H1 (cell line): ENCODE measurements around the gene DGKZ. TPM values are rescaled to one million over a fixed set of nuclear protein-coding genes. Genes with fewer than 3 reads are reported as not detected.

Experiments used
- CTCF ChIA-PET: fragments of 300-600 bp; sonication (Branson Sonifier 250); formaldehyde crosslinking; loops from one replicate; lab custom pipeline; 2021; ENCODE audit not compliant: partially characterized antibody; lab: Charles Lee
- POLR2A ChIA-PET: fragments of 300-600 bp; sonication (Branson Sonifier 250); formaldehyde crosslinking; loops from one replicate; lab custom pipeline; 2021; ENCODE audit warnings: inconsistent platforms; ENCODE audit not compliant: partially characterized antibody; lab: Charles Lee
- DNase-seq, 2 experiments: peaks; one replicate each; pipeline versions ENCODE4 v3.0.0 to v3.0.0-alpha.2; 2010 to 2022; ENCODE audit warnings: low spot score in 2 of 2, low read depth in 1 of 2, mixed read lengths in 1 of 2
- FAIRE-seq: peaks from 2 replicates; lab custom pipeline; 2011; peaks lifted over from hg19 to GRCh38; lab: Jason Lieb, UNC
- H2AFZ ChIP-seq: 2 replicates; pipeline ENCODE4 v1.8.1; 2012; ENCODE audit warnings: low read length, inconsistent platforms
- H2AK5ac ChIP-seq: 2 replicates; pipeline ENCODE4 v1.6.1; 2013; ENCODE audit warnings: low read depth, low read length
- H2BK120ac ChIP-seq: replicated peaks from 2 replicates; pipeline ENCODE3; 2013; ENCODE audit warnings: low read depth, low read length, inconsistent platforms
- H2BK12ac ChIP-seq: 2 replicates; pipeline ENCODE4 v1.6.1; 2013; ENCODE audit warnings: low read depth, low read length
- H2BK15ac ChIP-seq: 2 replicates; pipeline ENCODE4 v1.6.1; 2013; ENCODE audit warnings: low read length
- H2BK20ac ChIP-seq: 2 replicates; pipeline ENCODE4 v1.6.1; 2013; ENCODE audit warnings: low read length
- H2BK5ac ChIP-seq: 2 replicates; pipeline ENCODE4 v1.6.1; 2013; ENCODE audit warnings: low read depth, low read length
- H3K14ac ChIP-seq: 2 replicates; pipeline ENCODE4 v1.6.1; 2013; ENCODE audit warnings: inconsistent platforms; ENCODE audit not compliant: insufficient read length
- H3K18ac ChIP-seq: 2 replicates; pipeline ENCODE4 v1.6.1; 2013; ENCODE audit warnings: low read length; ENCODE audit errors: extremely low read depth
- H3K23ac ChIP-seq: 2 replicates; pipeline ENCODE4 v1.6.1; 2013; ENCODE audit warnings: inconsistent platforms; ENCODE audit not compliant: insufficient read length
- H3K23me2 ChIP-seq: 2 replicates; pipeline ENCODE4 v1.6.1; 2013; ENCODE audit warnings: low read depth, low read length
- H3K27ac ChIP-seq: 2 replicates; pipeline ENCODE4 v1.6.1; 2011; ENCODE audit warnings: low read depth, low read length, inconsistent platforms
- H3K27me3 ChIP-seq, 4 experiments: replicated peaks in 1 of 4; 1 replicate in 1 of 4; 2 replicates in 3 of 4; pipeline versions ENCODE4 v1.6.1 to v1.8.1; 2011 to 2013; ENCODE audit warnings: low read length in 3 of 4, mild to moderate bottlenecking in 3 of 4, inconsistent platforms in 2 of 4, mixed read lengths in 2 of 4, moderate library complexity in 1 of 4; ENCODE audit not compliant: control insufficient read depth in 3 of 4, insufficient read depth in 3 of 4; ENCODE audit errors: extremely low read depth in 1 of 4
- H3K36me3 ChIP-seq, 4 experiments: 2 replicates each; pipeline versions ENCODE4 v1.6.1 to v1.8.1; 2011 to 2013; ENCODE audit warnings: mild to moderate bottlenecking in 4 of 4, low read length in 3 of 4, moderate library complexity in 2 of 4, control low read depth in 1 of 4, inconsistent platforms in 1 of 4; ENCODE audit not compliant: insufficient read depth in 4 of 4, control insufficient read depth in 2 of 4
- H3K4ac ChIP-seq: replicated peaks from 2 replicates; pipeline ENCODE3; 2013; ENCODE audit warnings: low read length, low read depth, mixed read lengths, inconsistent platforms; ENCODE audit not compliant: insufficient read length
- H3K4me1 ChIP-seq, 4 experiments: replicated peaks in 1 of 4; 1 replicate in 1 of 4; 2 replicates in 3 of 4; pipeline versions ENCODE4 v1.6.1 to v1.8.1; 2011 to 2013; ENCODE audit warnings: low read length in 3 of 4, inconsistent platforms in 2 of 4, mixed read lengths in 1 of 4; ENCODE audit not compliant: insufficient read depth in 4 of 4, control insufficient read depth in 3 of 4
- H3K4me2 ChIP-seq, 2 experiments: 2 replicates each; pipeline versions ENCODE4 v1.6.1 to v1.8.1; 2011 to 2013; ENCODE audit warnings: low read depth in 2 of 2, low read length in 2 of 2, control low read depth in 1 of 2, inconsistent platforms in 1 of 2, mild to moderate bottlenecking in 1 of 2; ENCODE audit not compliant: insufficient read depth in 1 of 2
- H3K4me3 ChIP-seq, 4 experiments: fragments of 200-600, 300-600 bp in 1 of 4; sonication (generic), shearing (Covaris generic), sonication (Bioruptor Twin) in 1 of 4; 2 replicates each; pipeline versions ENCODE4 v1.5.1 to v1.8.1; 2011 to 2016; ENCODE audit warnings: low read length in 4 of 4, low read depth in 3 of 4, control low read depth in 2 of 4, inconsistent platforms in 2 of 4, mild to moderate bottlenecking in 2 of 4, mixed read lengths in 1 of 4, moderate library complexity in 1 of 4; ENCODE audit not compliant: insufficient read depth in 2 of 4; ENCODE audit errors: extremely low read depth in 1 of 4
- H3K56ac ChIP-seq: replicated peaks from 2 replicates; pipeline ENCODE3; 2013; ENCODE audit warnings: low read depth, mild to moderate bottlenecking, mixed read lengths, low read length, inconsistent platforms; ENCODE audit not compliant: insufficient read length
- H3K79me1 ChIP-seq: 2 replicates; pipeline ENCODE4 v1.6.1; 2013; ENCODE audit warnings: low read depth, low read length, control low read depth
- H3K79me2 ChIP-seq, 2 experiments: 2 replicates each; pipeline versions ENCODE4 v1.6.1 to v1.8.1; 2012 to 2013; ENCODE audit warnings: low read length in 2 of 2, mild to moderate bottlenecking in 2 of 2, inconsistent platforms in 1 of 2; ENCODE audit not compliant: insufficient read depth in 2 of 2, control insufficient read depth in 1 of 2
- H3K9ac ChIP-seq, 4 experiments: replicated peaks in 1 of 4; 1 replicate in 1 of 4; 2 replicates in 3 of 4; pipeline versions ENCODE4 v1.6.1 to v1.8.1; 2011 to 2013; ENCODE audit warnings: low read depth in 3 of 4, low read length in 3 of 4, control low read depth in 2 of 4, mild to moderate bottlenecking in 2 of 4, moderate library complexity in 2 of 4, inconsistent platforms in 1 of 4; ENCODE audit errors: extremely low read depth in 1 of 4
- H3K9me3 ChIP-seq, 2 experiments: 2 replicates each; pipeline versions ENCODE4 v1.6.1 to v1.8.1; 2012 to 2013; ENCODE audit warnings: mild to moderate bottlenecking in 2 of 2, moderate library complexity in 2 of 2, control low read depth in 1 of 2, inconsistent platforms in 1 of 2, low read depth in 1 of 2, low read length in 1 of 2, mixed read lengths in 1 of 2; ENCODE audit not compliant: insufficient read depth in 2 of 2
- H4K20me1 ChIP-seq, 2 experiments: replicated peaks in 1 of 2; 2 replicates each; pipeline versions ENCODE3 to v1.8.1; 2011 to 2013; ENCODE audit warnings: inconsistent platforms in 2 of 2, low read length in 2 of 2, mild to moderate bottlenecking in 1 of 2; ENCODE audit not compliant: insufficient read depth in 2 of 2, control insufficient read depth in 1 of 2
- H4K5ac ChIP-seq: 2 replicates; pipeline ENCODE4 v1.6.1; 2013; ENCODE audit warnings: low read length, low read depth, mixed read lengths, inconsistent platforms; ENCODE audit not compliant: insufficient read length
- H4K8ac ChIP-seq: 2 replicates; pipeline ENCODE4 v1.8.0; 2013; ENCODE audit warnings: mild to moderate bottlenecking, moderate library complexity, low read length, inconsistent platforms; ENCODE audit not compliant: insufficient read depth; ENCODE audit errors: extremely low read depth
- H4K91ac ChIP-seq: replicated peaks from 2 replicates; pipeline ENCODE3; 2013; ENCODE audit warnings: low read length, mixed read lengths, inconsistent platforms; ENCODE audit not compliant: insufficient read length
- ASH2L ChIP-seq: fragments of 200-600, 300-600 bp; sonication (generic); IDR thresholded peaks from one replicate; pipeline ENCODE4 v1.7.1; 2017; ENCODE audit warnings: low read length
- CHD1 ChIP-seq: IDR thresholded peaks from 2 replicates; pipeline ENCODE4 v1.6.1; 2012; ENCODE audit warnings: low read depth, low read length, improper control_type of control experiment
- RBBP5 ChIP-seq: IDR thresholded peaks from 2 replicates; pipeline ENCODE4 v1.7.1; 2012; ENCODE audit warnings: low read depth, mild to moderate bottlenecking, inconsistent platforms, low read length, moderate library complexity, borderline replicate concordance
- RXRA ChIP-seq: IDR thresholded peaks from 2 replicates; pipeline ENCODE4 v1.6.1; 2011; ENCODE audit warnings: low read depth, mild to moderate bottlenecking, low read length, moderate library complexity; ENCODE audit not compliant: insufficient read depth
- TEAD4 ChIP-seq: IDR thresholded peaks from 2 replicates; pipeline ENCODE4 v1.6.1; 2012; ENCODE audit warnings: low read depth, low read length, inconsistent platforms, mixed read lengths
- ZNF274 ChIP-seq: IDR thresholded peaks from 2 replicates; pipeline ENCODE4 v1.7.0; 2012; ENCODE audit warnings: low read length, borderline replicate concordance; ENCODE audit errors: extremely low read depth
- WGBS, 2 experiments: shearing (Covaris generic) in 1 of 2; methylation state at CpG; one replicate each; pipeline versions ENCODE4 v1.1.6 to v1.1.7; 2013 to 2015; ENCODE audit warnings: low lambda C conversion rate in 2 of 2, mixed read lengths in 2 of 2, inconsistent platforms in 1 of 2, low coverage in 1 of 2, missing lambda C conversion rate in 1 of 2; ENCODE audit not compliant: insufficient replicate concordance in 2 of 2, insufficient coverage in 1 of 2, insufficient read length in 1 of 2; ENCODE audit errors: extremely low coverage in 1 of 2, missing lambda C conversion rate in 1 of 2; 5-methylcytosine and 5-hydroxymethylcytosine counted together
- polyA plus RNA-seq, 7 experiments: library from polyadenylated mRNA; depleted of rRNA in 3 of 7; stranded (reverse) in 5 of 7; unstranded in 2 of 7; fragments of >200 nt in 5 of 7; fragments of 200-250 nt in 2 of 7; gene quantifications; 1 replicate in 5 of 7; 2 replicates in 1 of 7; 4 replicates in 1 of 7; pipeline versions ENCODE4 v1.2.1 to v1.2.3, GENCODE V29; 2011 to 2013; ENCODE audit warnings: missing spikeins in 2 of 7, mixed read lengths in 2 of 7
- total RNA-seq: library from RNA; stranded (reverse); fragmentation: NEBNext Ultra II Directional; extraction: Animal tissue kit (Norgen Biotek cat#: 25700); gene quantifications from 2 replicates; pipeline ENCODE4 v1.2.1, GENCODE V29; 2021
- TF ChIP-seq, protein P1 (sequence below), 3 experiments: IDR thresholded peaks; 1 replicate in 2 of 3; 2 replicates in 1 of 3; pipeline versions ENCODE4 v1.5.1 to v1.6.1; 2011; ENCODE audit warnings: low read length in 3 of 3, mild to moderate bottlenecking in 3 of 3, inconsistent platforms in 2 of 3, low read depth in 1 of 3, moderate library complexity in 1 of 3; ENCODE audit not compliant: insufficient read depth in 1 of 3; ENCODE audit errors: control extremely low read depth in 1 of 3
- TF ChIP-seq, protein P2 (sequence below): IDR thresholded peaks from 2 replicates; pipeline ENCODE4 v1.6.1; 2011; ENCODE audit warnings: low read depth, mild to moderate bottlenecking, low read length; ENCODE audit not compliant: insufficient read depth
- TF ChIP-seq, protein P3 (sequence below): IDR thresholded peaks from 2 replicates; pipeline ENCODE4 v1.6.1; 2012; ENCODE audit warnings: inconsistent platforms

Gene DGKZ
- total and polyA plus RNA-seq, 2 of the 8 experiments (the other 6 are each of a cell fraction or from before 2014, with no cell fraction given), result 84.4 to 184 TPM

DNA sequence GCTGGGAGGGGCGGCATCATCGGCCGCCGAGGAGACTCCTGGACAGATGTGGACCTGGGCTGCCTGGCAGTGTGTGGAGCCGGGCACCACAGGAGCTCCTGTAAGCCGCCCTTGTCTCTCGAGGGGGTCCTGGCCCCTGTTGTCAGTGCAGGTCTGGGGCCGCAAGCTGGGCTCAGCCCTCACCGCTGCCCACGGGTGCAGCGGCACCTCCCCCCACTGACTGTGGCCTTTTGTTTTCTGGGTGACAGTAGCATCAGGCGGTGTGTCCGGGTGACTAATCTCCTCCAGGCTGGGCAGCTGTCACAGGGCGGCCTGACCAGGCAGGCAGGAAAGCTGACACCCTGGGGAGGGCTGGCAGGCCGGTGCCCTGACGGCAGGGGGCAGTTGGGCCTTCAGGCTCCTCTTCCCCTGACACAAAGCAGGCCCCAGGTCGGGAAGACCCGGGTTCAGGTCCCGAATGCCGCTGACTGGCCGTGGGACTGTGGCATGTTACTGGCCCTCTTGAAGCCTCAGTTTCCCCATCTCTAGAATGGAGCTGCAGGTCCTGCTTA, 16.3 kb downstream of the DGKZ start:
- Histone ChIP-seq H3K9me3 (no peaks in the 10 kb centered on the region), H2AFZ (no peak overlapping the region), H3K14ac (no peak overlapping the region), H4K91ac (no peak overlapping the region), H3K4ac (no peak overlapping the region), H3K79me1 (peaks cover 19% of the 10 kb centered on the region), H4K5ac (no peak overlapping the region), H3K36me3 (peaks cover 0 to 4% (median under 1%) of the 10 kb centered on the region in 4 experiments; a peak in 1 of 8 replicates), H3K4me3 (no peak overlapping the region), H3K79me2 (peaks cover 0 to 51% of the 10 kb centered on the region in 2 experiments; a peak in 2 of 4 replicates), H4K8ac (no peak overlapping the region), H2BK5ac (no peak overlapping the region), H3K27ac (no peak overlapping the region), H3K18ac (no peak overlapping the region), H2BK12ac (no peak overlapping the region), H2BK20ac (no peak overlapping the region), H4K20me1 (peaks cover 8 to 34% of the 10 kb centered on the region in 2 experiments), H2BK120ac (no peak overlapping the region), H3K4me1 (peaks cover 0 to 23% (median 14%) of the 10 kb centered on the region in 4 experiments; a peak in 6 of 7 replicates), H3K23me2 (no peaks in the 10 kb centered on the region), H2BK15ac (no peak overlapping the region), H3K27me3 (no peaks in the 10 kb centered on the region), H3K9ac (no peak overlapping the region), H2AK5ac (no peak overlapping the region), H3K23ac (no peak overlapping the region), H3K56ac (no peak overlapping the region), H3K4me2 (no peak overlapping the region)
- POLR2A ChIA-PET, result interaction anchor here (0.9 to 7.8 kb wide), 5 partner anchors 13 to 143 kb away, joined by 3 to 69 read pairs (median 3); partner anchors contain the start of gene DGKZ
- 96% methylated on average over 20 of the region's 21 CpGs; no CpG with 5 or more reads in 1 of the 2 experiments for WGBS, 2 experiments
- DNase-seq (no peak), FAIRE-seq (no peak)
- CTCF ChIA-PET, result interaction anchor here (1.0 to 44.5 kb wide), 5 partner anchors 4 to 55 kb away, joined by 3 to 1004 read pairs (median 8); partner anchors contain the start of genes DGKZ and MDK
- TF ChIP-seq TEAD4 (no peak), ZNF274 (no peak), ASH2L (no peak), RXRA (no peak), CHD1 (no peak), RBBP5 (no peak)
- TF ChIP-seq, protein P1, sequence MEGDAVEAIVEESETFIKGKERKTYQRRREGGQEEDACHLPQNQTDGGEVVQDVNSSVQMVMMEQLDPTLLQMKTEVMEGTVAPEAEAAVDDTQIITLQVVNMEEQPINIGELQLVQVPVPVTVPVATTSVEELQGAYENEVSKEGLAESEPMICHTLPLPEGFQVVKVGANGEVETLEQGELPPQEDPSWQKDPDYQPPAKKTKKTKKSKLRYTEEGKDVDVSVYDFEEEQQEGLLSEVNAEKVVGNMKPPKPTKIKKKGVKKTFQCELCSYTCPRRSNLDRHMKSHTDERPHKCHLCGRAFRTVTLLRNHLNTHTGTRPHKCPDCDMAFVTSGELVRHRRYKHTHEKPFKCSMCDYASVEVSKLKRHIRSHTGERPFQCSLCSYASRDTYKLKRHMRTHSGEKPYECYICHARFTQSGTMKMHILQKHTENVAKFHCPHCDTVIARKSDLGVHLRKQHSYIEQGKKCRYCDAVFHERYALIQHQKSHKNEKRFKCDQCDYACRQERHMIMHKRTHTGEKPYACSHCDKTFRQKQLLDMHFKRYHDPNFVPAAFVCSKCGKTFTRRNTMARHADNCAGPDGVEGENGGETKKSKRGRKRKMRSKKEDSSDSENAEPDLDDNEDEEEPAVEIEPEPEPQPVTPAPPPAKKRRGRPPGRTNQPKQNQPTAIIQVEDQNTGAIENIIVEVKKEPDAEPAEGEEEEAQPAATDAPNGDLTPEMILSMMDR (IDR thresholded peaks at IDR 0.05; ENCODE audit: control extremely low read depth in 1 of 3, insufficient read depth in 1 of 3, low read depth in 1 of 3, low read length in 3 of 3), result no peak
- TF ChIP-seq, protein P2, sequence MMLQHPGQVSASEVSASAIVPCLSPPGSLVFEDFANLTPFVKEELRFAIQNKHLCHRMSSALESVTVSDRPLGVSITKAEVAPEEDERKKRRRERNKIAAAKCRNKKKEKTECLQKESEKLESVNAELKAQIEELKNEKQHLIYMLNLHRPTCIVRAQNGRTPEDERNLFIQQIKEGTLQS, result no peak
- TF ChIP-seq, protein P3, sequence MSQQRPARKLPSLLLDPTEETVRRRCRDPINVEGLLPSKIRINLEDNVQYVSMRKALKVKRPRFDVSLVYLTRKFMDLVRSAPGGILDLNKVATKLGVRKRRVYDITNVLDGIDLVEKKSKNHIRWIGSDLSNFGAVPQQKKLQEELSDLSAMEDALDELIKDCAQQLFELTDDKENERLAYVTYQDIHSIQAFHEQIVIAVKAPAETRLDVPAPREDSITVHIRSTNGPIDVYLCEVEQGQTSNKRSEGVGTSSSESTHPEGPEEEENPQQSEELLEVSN, result no peak
